H1 (cell line): Measurements from ENCODE around the gene H6PD. TPM values are rescaled to one million over a fixed set of nuclear protein-coding genes. Genes with fewer than 3 reads are reported as not detected.

Source experiments
- CTCF ChIA-PET: fragments of 300-600 bp; sonication (Branson Sonifier 250); formaldehyde crosslinking; loops from one replicate; lab custom pipeline; 2021; ENCODE audit not compliant: partially characterized antibody; lab: Charles Lee
- POLR2A ChIA-PET: fragments of 300-600 bp; sonication (Branson Sonifier 250); formaldehyde crosslinking; loops from one replicate; lab custom pipeline; 2021; ENCODE audit warnings: inconsistent platforms; ENCODE audit not compliant: partially characterized antibody; lab: Charles Lee
- DNase-seq, 2 experiments: peaks; one replicate each; pipeline versions ENCODE4 v3.0.0 to v3.0.0-alpha.2; 2010 to 2022; ENCODE audit warnings: low spot score in 2 of 2, low read depth in 1 of 2, mixed read lengths in 1 of 2
- FAIRE-seq: peaks from 2 replicates; lab custom pipeline; 2011; peaks lifted over from hg19 to GRCh38; lab: Jason Lieb, UNC
- H2AFZ ChIP-seq: 2 replicates; pipeline ENCODE4 v1.8.1; 2012; ENCODE audit warnings: low read length, inconsistent platforms
- H2AK5ac ChIP-seq: 2 replicates; pipeline ENCODE4 v1.6.1; 2013; ENCODE audit warnings: low read depth, low read length
- H2BK120ac ChIP-seq: replicated peaks from 2 replicates; pipeline ENCODE3; 2013; ENCODE audit warnings: low read depth, low read length, inconsistent platforms
- H2BK12ac ChIP-seq: 2 replicates; pipeline ENCODE4 v1.6.1; 2013; ENCODE audit warnings: low read depth, low read length
- H2BK15ac ChIP-seq: 2 replicates; pipeline ENCODE4 v1.6.1; 2013; ENCODE audit warnings: low read length
- H2BK20ac ChIP-seq: 2 replicates; pipeline ENCODE4 v1.6.1; 2013; ENCODE audit warnings: low read length
- H2BK5ac ChIP-seq: 2 replicates; pipeline ENCODE4 v1.6.1; 2013; ENCODE audit warnings: low read depth, low read length
- H3K14ac ChIP-seq: 2 replicates; pipeline ENCODE4 v1.6.1; 2013; ENCODE audit warnings: inconsistent platforms; ENCODE audit not compliant: insufficient read length
- H3K18ac ChIP-seq: 2 replicates; pipeline ENCODE4 v1.6.1; 2013; ENCODE audit warnings: low read length; ENCODE audit errors: extremely low read depth
- H3K23ac ChIP-seq: 2 replicates; pipeline ENCODE4 v1.6.1; 2013; ENCODE audit warnings: inconsistent platforms; ENCODE audit not compliant: insufficient read length
- H3K23me2 ChIP-seq: 2 replicates; pipeline ENCODE4 v1.6.1; 2013; ENCODE audit warnings: low read depth, low read length
- H3K27ac ChIP-seq: 2 replicates; pipeline ENCODE4 v1.6.1; 2011; ENCODE audit warnings: low read depth, low read length, inconsistent platforms
- H3K27me3 ChIP-seq, 4 experiments: replicated peaks in 1 of 4; 1 replicate in 1 of 4; 2 replicates in 3 of 4; pipeline versions ENCODE4 v1.6.1 to v1.8.1; 2011 to 2013; ENCODE audit warnings: low read length in 3 of 4, mild to moderate bottlenecking in 3 of 4, inconsistent platforms in 2 of 4, mixed read lengths in 2 of 4, moderate library complexity in 1 of 4; ENCODE audit not compliant: control insufficient read depth in 3 of 4, insufficient read depth in 3 of 4; ENCODE audit errors: extremely low read depth in 1 of 4
- H3K36me3 ChIP-seq, 4 experiments: 2 replicates each; pipeline versions ENCODE4 v1.6.1 to v1.8.1; 2011 to 2013; ENCODE audit warnings: mild to moderate bottlenecking in 4 of 4, low read length in 3 of 4, moderate library complexity in 2 of 4, control low read depth in 1 of 4, inconsistent platforms in 1 of 4; ENCODE audit not compliant: insufficient read depth in 4 of 4, control insufficient read depth in 2 of 4
- H3K4ac ChIP-seq: replicated peaks from 2 replicates; pipeline ENCODE3; 2013; ENCODE audit warnings: low read length, low read depth, mixed read lengths, inconsistent platforms; ENCODE audit not compliant: insufficient read length
- H3K4me1 ChIP-seq, 4 experiments: replicated peaks in 1 of 4; 1 replicate in 1 of 4; 2 replicates in 3 of 4; pipeline versions ENCODE4 v1.6.1 to v1.8.1; 2011 to 2013; ENCODE audit warnings: low read length in 3 of 4, inconsistent platforms in 2 of 4, mixed read lengths in 1 of 4; ENCODE audit not compliant: insufficient read depth in 4 of 4, control insufficient read depth in 3 of 4
- H3K4me2 ChIP-seq, 2 experiments: 2 replicates each; pipeline versions ENCODE4 v1.6.1 to v1.8.1; 2011 to 2013; ENCODE audit warnings: low read depth in 2 of 2, low read length in 2 of 2, control low read depth in 1 of 2, inconsistent platforms in 1 of 2, mild to moderate bottlenecking in 1 of 2; ENCODE audit not compliant: insufficient read depth in 1 of 2
- H3K4me3 ChIP-seq, 4 experiments: fragments of 200-600, 300-600 bp in 1 of 4; sonication (generic), shearing (Covaris generic), sonication (Bioruptor Twin) in 1 of 4; 2 replicates each; pipeline versions ENCODE4 v1.5.1 to v1.8.1; 2011 to 2016; ENCODE audit warnings: low read length in 4 of 4, low read depth in 3 of 4, control low read depth in 2 of 4, inconsistent platforms in 2 of 4, mild to moderate bottlenecking in 2 of 4, mixed read lengths in 1 of 4, moderate library complexity in 1 of 4; ENCODE audit not compliant: insufficient read depth in 2 of 4; ENCODE audit errors: extremely low read depth in 1 of 4
- H3K56ac ChIP-seq: replicated peaks from 2 replicates; pipeline ENCODE3; 2013; ENCODE audit warnings: low read depth, mild to moderate bottlenecking, mixed read lengths, low read length, inconsistent platforms; ENCODE audit not compliant: insufficient read length
- H3K79me1 ChIP-seq: 2 replicates; pipeline ENCODE4 v1.6.1; 2013; ENCODE audit warnings: low read depth, low read length, control low read depth
- H3K79me2 ChIP-seq, 2 experiments: 2 replicates each; pipeline versions ENCODE4 v1.6.1 to v1.8.1; 2012 to 2013; ENCODE audit warnings: low read length in 2 of 2, mild to moderate bottlenecking in 2 of 2, inconsistent platforms in 1 of 2; ENCODE audit not compliant: insufficient read depth in 2 of 2, control insufficient read depth in 1 of 2
- H3K9ac ChIP-seq, 4 experiments: replicated peaks in 1 of 4; 1 replicate in 1 of 4; 2 replicates in 3 of 4; pipeline versions ENCODE4 v1.6.1 to v1.8.1; 2011 to 2013; ENCODE audit warnings: low read depth in 3 of 4, low read length in 3 of 4, control low read depth in 2 of 4, mild to moderate bottlenecking in 2 of 4, moderate library complexity in 2 of 4, inconsistent platforms in 1 of 4; ENCODE audit errors: extremely low read depth in 1 of 4
- H3K9me3 ChIP-seq, 2 experiments: 2 replicates each; pipeline versions ENCODE4 v1.6.1 to v1.8.1; 2012 to 2013; ENCODE audit warnings: mild to moderate bottlenecking in 2 of 2, moderate library complexity in 2 of 2, control low read depth in 1 of 2, inconsistent platforms in 1 of 2, low read depth in 1 of 2, low read length in 1 of 2, mixed read lengths in 1 of 2; ENCODE audit not compliant: insufficient read depth in 2 of 2
- H4K20me1 ChIP-seq, 2 experiments: replicated peaks in 1 of 2; 2 replicates each; pipeline versions ENCODE3 to v1.8.1; 2011 to 2013; ENCODE audit warnings: inconsistent platforms in 2 of 2, low read length in 2 of 2, mild to moderate bottlenecking in 1 of 2; ENCODE audit not compliant: insufficient read depth in 2 of 2, control insufficient read depth in 1 of 2
- H4K5ac ChIP-seq: 2 replicates; pipeline ENCODE4 v1.6.1; 2013; ENCODE audit warnings: low read length, low read depth, mixed read lengths, inconsistent platforms; ENCODE audit not compliant: insufficient read length
- H4K8ac ChIP-seq: 2 replicates; pipeline ENCODE4 v1.8.0; 2013; ENCODE audit warnings: mild to moderate bottlenecking, moderate library complexity, low read length, inconsistent platforms; ENCODE audit not compliant: insufficient read depth; ENCODE audit errors: extremely low read depth
- H4K91ac ChIP-seq: replicated peaks from 2 replicates; pipeline ENCODE3; 2013; ENCODE audit warnings: low read length, mixed read lengths, inconsistent platforms; ENCODE audit not compliant: insufficient read length
- CBX5 ChIP-seq: fragments of 300-800, 300-1000 bp; sonication (generic); IDR thresholded peaks from 2 replicates; pipeline ENCODE4 v1.7.1; 2016; ENCODE audit warnings: antibody characterized with exemption, low read length, low read depth
- CEBPB ChIP-seq: IDR thresholded peaks from 2 replicates; pipeline ENCODE4 v1.6.1; 2012; ENCODE audit warnings: low read depth, low read length
- CTBP2 ChIP-seq: IDR thresholded peaks from 2 replicates; pipeline ENCODE4 v1.7.0; 2011; ENCODE audit warnings: borderline replicate concordance, mild to moderate bottlenecking, moderate library complexity, mixed read lengths, low read length; ENCODE audit not compliant: insufficient read depth, insufficient read length
- EZH2 ChIP-seq: fragments of 200-600 bp; sonication (generic); IDR thresholded peaks from 2 replicates; pipeline ENCODE4 v1.7.1; 2012; ENCODE audit warnings: low read depth, mild to moderate bottlenecking, moderate library complexity, low read length, inconsistent platforms; ENCODE audit not compliant: severe bottlenecking
- GTF2F1 ChIP-seq: IDR thresholded peaks from 2 replicates; pipeline ENCODE4 v1.6.1; 2012; ENCODE audit warnings: low read depth, low read length, improper control_type of control experiment, borderline replicate concordance
- JUN ChIP-seq: IDR thresholded peaks from 2 replicates; pipeline ENCODE4 v1.6.1; 2011; ENCODE audit warnings: low read depth, mild to moderate bottlenecking, improper control_type of control experiment, low read length
- PHF8 ChIP-seq: fragments of 200-600 bp; sonication (generic); conservative IDR thresholded peaks from 2 replicates; pipeline ENCODE4 v1.7.1; 2012; ENCODE audit warnings: low read depth, mild to moderate bottlenecking, inconsistent platforms, low read length, moderate library complexity
- POLR2AphosphoS5 ChIP-seq: IDR thresholded peaks from 2 replicates; pipeline ENCODE4 v1.6.1; 2011; ENCODE audit warnings: low read depth, low read length
- POU5F1 ChIP-seq: IDR thresholded peaks from 2 replicates; pipeline ENCODE4 v1.6.1; 2011; ENCODE audit warnings: low read depth, mild to moderate bottlenecking, low read length, moderate library complexity
- SIX5 ChIP-seq: IDR thresholded peaks from 2 replicates; pipeline ENCODE4 v1.6.1; 2011; ENCODE audit warnings: mild to moderate bottlenecking, low read depth, low read length
- ZNF274 ChIP-seq: IDR thresholded peaks from 2 replicates; pipeline ENCODE4 v1.7.0; 2012; ENCODE audit warnings: low read length, borderline replicate concordance; ENCODE audit errors: extremely low read depth
- WGBS, 2 experiments: shearing (Covaris generic) in 1 of 2; methylation state at CpG; one replicate each; pipeline versions ENCODE4 v1.1.6 to v1.1.7; 2013 to 2015; ENCODE audit warnings: low lambda C conversion rate in 2 of 2, mixed read lengths in 2 of 2, inconsistent platforms in 1 of 2, low coverage in 1 of 2, missing lambda C conversion rate in 1 of 2; ENCODE audit not compliant: insufficient replicate concordance in 2 of 2, insufficient coverage in 1 of 2, insufficient read length in 1 of 2; ENCODE audit errors: extremely low coverage in 1 of 2, missing lambda C conversion rate in 1 of 2; 5-methylcytosine and 5-hydroxymethylcytosine counted together
- polyA plus RNA-seq, 7 experiments: library from polyadenylated mRNA; depleted of rRNA in 3 of 7; stranded (reverse) in 5 of 7; unstranded in 2 of 7; fragments of >200 nt in 5 of 7; fragments of 200-250 nt in 2 of 7; gene quantifications; 1 replicate in 5 of 7; 2 replicates in 1 of 7; 4 replicates in 1 of 7; pipeline versions ENCODE4 v1.2.1 to v1.2.3, GENCODE V29; 2011 to 2013; ENCODE audit warnings: missing spikeins in 2 of 7, mixed read lengths in 2 of 7
- total RNA-seq: library from RNA; stranded (reverse); fragmentation: NEBNext Ultra II Directional; extraction: Animal tissue kit (Norgen Biotek cat#: 25700); gene quantifications from 2 replicates; pipeline ENCODE4 v1.2.1, GENCODE V29; 2021
- TF ChIP-seq, protein P1 (sequence below): IDR thresholded peaks from 2 replicates; pipeline ENCODE4 v1.6.1; 2012; ENCODE audit warnings: inconsistent platforms

Gene H6PD
- total and polyA plus RNA-seq, 2 of the 8 experiments (the other 6 are each of a cell fraction or from before 2014, with no cell fraction given) = 3.6 to 3.8 TPM

DNA sequence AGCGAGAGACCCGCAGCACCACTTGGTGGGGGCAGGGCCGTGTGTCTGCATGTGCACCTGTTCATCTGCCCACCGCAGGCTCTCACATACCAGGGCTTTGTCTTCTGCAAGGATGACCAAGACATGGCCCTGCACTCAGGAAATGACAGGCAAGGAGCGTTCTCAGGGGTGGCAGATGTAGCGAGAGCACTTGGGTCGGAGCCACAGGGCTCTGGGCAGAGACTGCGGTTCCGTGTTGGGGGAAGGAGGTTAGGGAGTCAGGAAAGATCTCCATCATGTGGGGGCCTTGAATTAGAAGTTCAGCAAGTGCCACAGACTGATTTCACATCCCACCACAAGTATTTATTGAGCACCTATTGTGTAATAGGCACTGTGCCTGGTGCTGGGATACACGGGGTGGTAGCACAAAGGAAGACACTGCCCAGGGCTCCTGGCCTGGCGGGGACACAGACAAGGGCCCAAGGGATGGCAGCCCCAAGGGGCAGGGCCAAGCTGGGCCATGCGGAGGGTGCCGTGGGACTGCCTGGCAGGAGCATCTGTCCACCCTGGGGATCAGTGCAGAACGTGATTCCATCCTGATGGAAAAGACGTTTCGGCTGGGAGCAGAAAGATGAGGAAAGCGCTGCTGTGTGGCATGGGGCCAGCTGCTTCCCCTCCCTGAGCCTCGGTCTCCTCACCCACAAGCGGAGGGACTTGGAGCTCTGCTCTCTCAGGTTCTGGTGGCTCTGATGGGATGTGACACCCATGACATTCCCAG lies 46.7 kb downstream of the H6PD start:
- H3K4me2 ChIP-seq = no peak overlapping the region
- no peaks in the 10 kb centered on the region for H3K79me2 ChIP-seq
- H2BK15ac ChIP-seq = peak overlapping the region; percentile 63; the same call in 1 of the 2 replicates
- no peak overlapping the region for H3K56ac ChIP-seq
- no peak overlapping the region for H2BK5ac ChIP-seq
- no peak overlapping the region for H3K4ac ChIP-seq
- no peak overlapping the region for H3K23ac ChIP-seq
- no peaks in the 10 kb centered on the region for H3K27me3 ChIP-seq
- no peak overlapping the region for H2AFZ ChIP-seq
- H3K18ac ChIP-seq = no peak overlapping the region
- H4K8ac ChIP-seq = no peak overlapping the region
- H4K91ac ChIP-seq = no peak overlapping the region
- H2AK5ac ChIP-seq = peak overlapping the region; percentile 28; the same call in 1 of the 2 replicates
- no peak overlapping the region for H4K5ac ChIP-seq
- no peak for FAIRE-seq
- no peak overlapping the region for H3K4me3 ChIP-seq
- no peaks in the 10 kb centered on the region for H3K79me1 ChIP-seq
- no peaks in the 10 kb centered on the region; a peak in 1 of 4 replicates for H3K9me3 ChIP-seq
- H3K27ac ChIP-seq = no peak overlapping the region
- ChIA-PET CTCF (interaction anchor here (0.7 to 6.6 kb wide), 10 partner anchors 9 to 276 kb away, joined by 3 to 61 read pairs (median 4); no protein-coding TSS in a partner anchor), POLR2A (interaction anchor here (1.5 kb wide), 1 partner anchor 11 kb away, joined by 4 read pairs; no protein-coding TSS in a partner anchor)
- WGBS, 2 experiments = 80% methylated on average over 17 of the region's 19 CpGs; no CpG with 5 or more reads in 1 of the 2 experiments
- no peaks in the 10 kb centered on the region for H4K20me1 ChIP-seq
- H2BK120ac ChIP-seq = no peak overlapping the region
- no peaks in the 10 kb centered on the region for H3K36me3 ChIP-seq
- peak overlapping the region; percentile 31; the same call in 1 of the 2 replicates for H2BK12ac ChIP-seq
- H3K14ac ChIP-seq = no peak overlapping the region
- H3K9ac ChIP-seq = no peak overlapping the region
- no peaks in the 10 kb centered on the region; the same call in 1 of the 2 replicates for H3K23me2 ChIP-seq
- no peak overlapping the region for H2BK20ac ChIP-seq
- no peak for DNase-seq
- peaks cover 0 to 12% (median 8%) of the 10 kb centered on the region in 4 experiments; a peak in 6 of 7 replicates for H3K4me1 ChIP-seq
- TF ChIP-seq CTBP2 (no peak), CEBPB (no peak), ZNF274 (no peak), JUN (no peak), POU5F1 (no peak), PHF8 (no peak), GTF2F1 (no peak), SIX5 (no peak), CBX5 (no peak), POLR2AphosphoS5 (no peak), EZH2 (no peak)
- TF ChIP-seq, protein P1, sequence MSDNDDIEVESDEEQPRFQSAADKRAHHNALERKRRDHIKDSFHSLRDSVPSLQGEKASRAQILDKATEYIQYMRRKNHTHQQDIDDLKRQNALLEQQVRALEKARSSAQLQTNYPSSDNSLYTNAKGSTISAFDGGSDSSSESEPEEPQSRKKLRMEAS = no peak
